Trophoblast cell (in vitro differentiated cells and primary cell): ENCODE results near the gene CYLC1.

Experiments
- DNase-seq, 2 donors: peaks; one replicate each; pipeline ENCODE4 v3.0.0-alpha.2; 2016
- H2AFZ ChIP-seq: 2 replicates; pipeline ENCODE4 v1.6.1; 2013; ENCODE audit warnings: low read length, moderate library complexity, mild to moderate bottlenecking; ENCODE audit not compliant: insufficient read depth, poor library complexity
- H2AK5ac ChIP-seq: 2 replicates; pipeline ENCODE4 v1.6.1; 2013; ENCODE audit warnings: mild to moderate bottlenecking, low read length
- H2BK120ac ChIP-seq: 2 replicates; pipeline ENCODE4 v1.6.1; 2013; ENCODE audit warnings: low read length, mild to moderate bottlenecking, moderate library complexity; ENCODE audit not compliant: insufficient read depth, poor library complexity
- H2BK12ac ChIP-seq: 2 replicates; pipeline ENCODE4 v1.6.1; 2013; ENCODE audit warnings: mild to moderate bottlenecking, low read length, moderate library complexity
- H2BK5ac ChIP-seq: 2 replicates; pipeline ENCODE4 v1.6.1; 2013; ENCODE audit warnings: low read length, low read depth, moderate library complexity, mild to moderate bottlenecking; ENCODE audit not compliant: poor library complexity
- H3K14ac ChIP-seq: 2 replicates; pipeline ENCODE4 v1.6.1; 2013; ENCODE audit warnings: mild to moderate bottlenecking, low read length
- H3K18ac ChIP-seq: 2 replicates; pipeline ENCODE4 v1.6.1; 2013; ENCODE audit warnings: mild to moderate bottlenecking, low read length
- H3K23ac ChIP-seq: 2 replicates; pipeline ENCODE4 v1.6.1; 2013; ENCODE audit warnings: low read length
- H3K27ac ChIP-seq: 2 replicates; pipeline ENCODE4 v1.5.1; 2013; ENCODE audit warnings: low read depth, mild to moderate bottlenecking, inconsistent platforms, low read length, moderate library complexity
- H3K27me3 ChIP-seq: 2 replicates; pipeline ENCODE4 v1.6.1; 2013; ENCODE audit warnings: inconsistent platforms, mild to moderate bottlenecking, low read length, moderate library complexity; ENCODE audit not compliant: insufficient read depth
- H3K36me3 ChIP-seq, 2 experiments: 1 replicate in 1 of 2; 2 replicates in 1 of 2; pipeline ENCODE4 v1.6.1; 2013; ENCODE audit warnings: low read length in 2 of 2, mild to moderate bottlenecking in 2 of 2, moderate library complexity in 1 of 2; ENCODE audit not compliant: insufficient read depth in 2 of 2, control insufficient read depth in 1 of 2
- H3K4ac ChIP-seq: 2 replicates; pipeline ENCODE4 v1.6.1; 2013; ENCODE audit warnings: low read depth, mild to moderate bottlenecking, low read length, moderate library complexity
- H3K4me1 ChIP-seq, 2 experiments: 1 replicate in 1 of 2; 2 replicates in 1 of 2; pipeline ENCODE4 v1.6.1; 2013; ENCODE audit warnings: low read length in 2 of 2, mild to moderate bottlenecking in 2 of 2, moderate library complexity in 1 of 2; ENCODE audit not compliant: insufficient read depth in 2 of 2, control insufficient read depth in 1 of 2
- H3K4me2 ChIP-seq: 2 replicates; pipeline ENCODE4 v1.6.1; 2013; ENCODE audit warnings: inconsistent platforms, mild to moderate bottlenecking, low read length, moderate library complexity
- H3K4me3 ChIP-seq: 2 replicates; pipeline ENCODE4 v1.5.1; 2013; ENCODE audit warnings: mild to moderate bottlenecking, low read depth, low read length, inconsistent platforms
- H3K79me1 ChIP-seq: one replicate; pipeline ENCODE4 v1.6.1; 2013; ENCODE audit warnings: low read length
- H3K79me2 ChIP-seq: 2 replicates; pipeline ENCODE4 v1.6.1; 2013; ENCODE audit warnings: low read length, mild to moderate bottlenecking; ENCODE audit not compliant: control insufficient read depth, insufficient read depth, poor library complexity
- H3K9ac ChIP-seq: 2 replicates; pipeline ENCODE4 v1.6.1; 2013; ENCODE audit warnings: mild to moderate bottlenecking, low read length
- H3K9me3 ChIP-seq: 2 replicates; pipeline ENCODE4 v1.6.1; 2013; ENCODE audit warnings: low read depth, mild to moderate bottlenecking, control low read depth, inconsistent platforms, low read length; ENCODE audit not compliant: insufficient read depth
- H4K12ac ChIP-seq: 2 replicates; pipeline ENCODE4 v1.6.1; 2013; ENCODE audit warnings: low read depth, mild to moderate bottlenecking, low read length, moderate library complexity
- H4K8ac ChIP-seq: 2 replicates; pipeline ENCODE4 v1.6.1; 2013; ENCODE audit warnings: low read depth, mild to moderate bottlenecking, low read length, moderate library complexity
- H4K91ac ChIP-seq: one replicate; pipeline ENCODE4 v1.6.1; 2013; ENCODE audit warnings: low read depth, mild to moderate bottlenecking, low read length, moderate library complexity
- WGBS: extraction: QIAGEN DNeasy Blood & Tissue Kit; methylation state at CpG from one replicate; pipeline ENCODE4 v1.1.7; 2013; ENCODE audit warnings: missing lambda C conversion rate; ENCODE audit not compliant: insufficient read length, insufficient coverage; ENCODE audit errors: extremely low coverage; 5-methylcytosine and 5-hydroxymethylcytosine counted together

Gene CYLC1

DNA sequence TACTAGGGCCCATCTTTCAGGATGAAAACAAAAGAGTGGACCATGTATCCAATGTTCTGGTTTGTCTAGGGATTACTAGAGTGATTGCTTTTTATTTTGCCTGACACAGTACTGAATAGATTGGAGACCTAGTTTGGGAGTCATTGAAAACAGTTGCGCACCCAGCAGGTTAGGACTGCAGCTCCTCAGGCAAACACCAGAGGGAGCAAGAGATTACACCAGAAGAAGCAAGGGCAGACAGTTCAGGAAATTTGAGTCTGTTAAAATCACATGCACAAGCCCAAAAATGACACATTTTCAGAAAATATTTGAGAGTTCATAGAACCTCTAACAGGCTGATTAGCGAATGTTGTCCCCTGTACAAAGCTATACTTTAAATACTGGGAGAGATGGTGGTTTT is 55.6 kb downstream of the CYLC1 start:
- Histone ChIP-seq H3K14ac (no peak overlapping the region), H2AFZ (no peak overlapping the region), H2BK12ac (no peak overlapping the region), H4K12ac (no peak overlapping the region), H4K8ac (no peak overlapping the region), H3K4me1 (no peaks in the 10 kb centered on the region), H3K27ac (no peak overlapping the region), H3K23ac (no peak overlapping the region), H3K27me3 (no peaks in the 10 kb centered on the region), H2BK5ac (no peak overlapping the region), H3K9ac (no peak overlapping the region), H3K36me3 (no peaks in the 10 kb centered on the region), H2AK5ac (no peak overlapping the region), H3K18ac (no peak overlapping the region), H3K79me1 (no peaks in the 10 kb centered on the region), H3K4me2 (no peak overlapping the region), H3K4ac (no peak overlapping the region), H3K9me3 (no peaks in the 10 kb centered on the region), H4K91ac (no peak overlapping the region), H2BK120ac (no peak overlapping the region), H3K79me2 (no peaks in the 10 kb centered on the region), H3K4me3 (no peak overlapping the region)
- WGBS = no CpG with 5 or more reads among the region's 2 CpGs
- peak in 1 of 2 donors; percentile 47 for DNase-seq

DNA sequence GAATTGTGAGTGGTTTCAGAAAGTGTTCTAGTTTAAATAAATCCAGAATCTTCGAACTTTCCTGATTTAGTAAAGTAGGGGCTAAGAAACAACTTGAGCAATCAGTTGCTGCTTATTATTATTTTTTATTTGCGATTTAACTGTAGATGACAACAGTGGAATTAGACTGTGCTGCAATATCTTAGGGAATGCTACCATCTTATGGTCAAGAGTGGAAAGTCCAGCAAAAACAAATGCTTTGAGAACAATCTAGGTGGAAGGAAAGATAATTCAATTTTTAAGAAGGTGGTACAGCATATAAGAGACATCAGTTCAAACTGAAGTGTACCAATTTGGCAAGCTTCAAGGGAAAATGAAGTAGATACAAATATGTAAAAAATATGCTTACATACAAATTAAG is 73.3 kb downstream of the CYLC1 start:
- Histone ChIP-seq H3K4me2 (no peak overlapping the region), H3K23ac (no peak overlapping the region), H3K4me1 (no peaks in the 10 kb centered on the region), H3K27ac (no peak overlapping the region), H3K9ac (no peak overlapping the region), H3K4ac (no peak overlapping the region), H3K79me1 (no peaks in the 10 kb centered on the region), H3K27me3 (no peaks in the 10 kb centered on the region), H4K12ac (no peak overlapping the region), H2BK12ac (no peak overlapping the region), H2AK5ac (no peak overlapping the region), H3K14ac (no peak overlapping the region), H3K79me2 (no peaks in the 10 kb centered on the region), H4K8ac (no peak overlapping the region), H4K91ac (no peak overlapping the region), H2BK5ac (no peak overlapping the region), H3K9me3 (no peaks in the 10 kb centered on the region), H2AFZ (no peak overlapping the region), H3K18ac (no peak overlapping the region), H3K4me3 (no peak overlapping the region), H3K36me3 (no peaks in the 10 kb centered on the region), H2BK120ac (no peak overlapping the region)
- no peak for DNase-seq
- no CpG with 5 or more reads among the region's 2 CpGs for WGBS
